HG03565 (cell line): ENCODE results near the gene DEFB121.
"Not testable (repeated sequence)": the region's sequence is repeated elsewhere in the genome, so short reads cannot be mapped to it uniquely, and the experiment has no call there.

ENCODE experiments used
- ATAC-seq: cut with Tn5 transposase; IDR thresholded peaks from one replicate; pipeline ENCODE4 v1.9.1; 2021; ENCODE audit warnings: mild to moderate bottlenecking, moderate library complexity; ENCODE audit not compliant: unreplicated experiment

DEFB121 gene, protein sequence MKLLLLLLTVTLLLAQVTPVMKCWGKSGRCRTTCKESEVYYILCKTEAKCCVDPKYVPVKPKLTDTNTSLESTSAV

DNA sequence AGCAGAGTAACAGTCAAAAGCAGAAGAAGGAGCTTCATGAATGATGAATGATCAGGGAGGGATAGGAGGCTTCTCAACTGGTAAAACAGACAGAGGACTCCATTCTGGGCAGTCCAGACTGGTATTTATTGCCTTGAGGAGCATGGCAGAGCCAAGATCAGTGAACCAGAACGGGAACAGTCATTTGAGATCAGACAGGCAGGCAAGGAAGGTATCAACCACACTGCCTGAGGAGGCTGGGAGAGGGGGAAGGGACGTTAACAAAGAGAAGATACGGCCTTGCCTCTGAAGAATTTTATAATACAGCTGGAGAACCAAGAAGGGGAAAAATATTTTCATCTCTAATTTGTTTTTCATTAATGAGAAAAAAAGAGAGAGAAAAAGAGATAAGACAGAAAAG, at the start of gene DEFB121:
TSS of gene DEFB121 (minus strand) at position 101 of the 400 bp plus-strand sequence. CDS start at position 38, 63 bp downstream.
- no peak for ATAC-seq

DNA sequence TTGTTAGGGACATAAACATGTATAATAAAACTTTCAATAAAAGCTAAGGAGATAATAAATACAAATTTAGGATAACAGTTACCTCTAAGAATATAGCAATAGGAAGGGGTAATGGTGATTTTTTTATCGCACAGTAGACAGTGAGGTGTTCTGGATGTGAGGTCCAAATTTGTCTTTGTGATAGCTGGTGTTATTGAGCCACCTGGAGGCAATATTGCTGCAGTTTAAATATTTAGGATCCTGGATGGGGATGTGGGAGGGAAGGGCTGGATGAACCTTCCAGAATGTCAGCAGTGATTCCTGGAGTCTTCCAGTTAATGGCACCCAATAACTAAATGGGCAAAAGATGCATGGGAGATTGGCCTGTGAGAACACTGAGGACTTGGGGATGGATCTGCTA, 48.3 kb upstream of the DEFB121 start:
- ATAC-seq, result no peak

DNA sequence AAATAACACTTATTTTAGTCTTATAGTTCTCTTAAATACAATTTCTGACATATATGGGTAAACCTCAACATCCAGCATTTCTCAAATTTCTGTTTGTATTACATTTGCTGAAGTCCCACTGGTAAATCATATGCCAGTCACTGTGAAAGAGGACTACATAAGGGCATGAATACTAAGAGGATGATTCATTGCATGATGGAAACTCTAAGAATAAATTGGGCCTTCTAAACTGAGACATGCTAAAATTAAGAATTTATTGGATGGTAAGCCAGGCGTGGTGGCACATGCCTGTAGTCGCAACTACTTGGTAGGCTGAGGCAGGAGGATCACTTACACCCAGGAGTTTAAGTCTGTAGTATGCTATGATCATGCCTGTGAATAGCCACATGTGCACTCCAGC, 46.6 kb upstream of the DEFB121 start:
- ATAC-seq, result no peak

DNA sequence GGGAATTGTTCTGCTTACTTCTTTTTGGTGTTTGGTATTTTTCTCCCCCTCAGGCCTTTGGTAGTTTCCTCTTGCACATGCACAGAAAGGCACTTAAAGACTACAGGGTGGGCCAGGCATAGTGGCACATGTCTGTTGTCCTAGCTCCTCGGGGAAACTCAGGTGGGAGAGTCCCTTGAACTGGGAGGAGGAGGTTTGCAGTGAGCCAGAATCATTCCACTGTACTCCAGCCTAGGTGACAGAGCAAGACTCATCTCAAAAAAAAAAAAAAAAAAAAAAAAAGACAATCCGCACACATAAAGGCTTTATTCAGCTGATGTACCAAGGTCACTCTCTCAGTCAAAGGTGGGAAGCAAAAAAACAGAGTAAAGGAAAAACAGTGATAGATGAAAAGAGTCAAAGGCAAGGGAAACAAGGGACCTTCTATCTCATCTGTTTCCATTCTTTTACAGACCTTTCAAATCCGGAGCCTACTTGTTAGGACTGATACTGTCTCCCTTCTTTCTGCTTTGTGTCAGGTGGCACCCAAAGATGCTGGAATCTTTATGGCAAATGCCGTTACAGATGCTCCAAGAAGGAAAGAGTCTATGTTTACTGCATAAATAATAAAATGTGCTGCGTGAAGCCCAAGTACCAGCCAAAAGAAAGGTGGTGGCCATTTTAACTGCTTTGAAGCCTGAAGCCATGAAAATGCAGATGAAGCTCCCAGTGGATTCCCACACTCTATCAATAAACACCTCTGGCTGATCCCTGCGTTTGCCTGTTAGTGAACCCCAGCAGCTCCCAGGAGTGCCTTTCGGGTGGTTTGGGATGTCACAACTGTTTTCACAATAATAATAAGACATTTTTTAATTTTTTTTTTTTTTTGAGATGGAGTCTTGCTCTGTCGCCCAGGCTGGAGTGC, 43.7 kb upstream of the DEFB121 start:
- no peak for ATAC-seq

DNA sequence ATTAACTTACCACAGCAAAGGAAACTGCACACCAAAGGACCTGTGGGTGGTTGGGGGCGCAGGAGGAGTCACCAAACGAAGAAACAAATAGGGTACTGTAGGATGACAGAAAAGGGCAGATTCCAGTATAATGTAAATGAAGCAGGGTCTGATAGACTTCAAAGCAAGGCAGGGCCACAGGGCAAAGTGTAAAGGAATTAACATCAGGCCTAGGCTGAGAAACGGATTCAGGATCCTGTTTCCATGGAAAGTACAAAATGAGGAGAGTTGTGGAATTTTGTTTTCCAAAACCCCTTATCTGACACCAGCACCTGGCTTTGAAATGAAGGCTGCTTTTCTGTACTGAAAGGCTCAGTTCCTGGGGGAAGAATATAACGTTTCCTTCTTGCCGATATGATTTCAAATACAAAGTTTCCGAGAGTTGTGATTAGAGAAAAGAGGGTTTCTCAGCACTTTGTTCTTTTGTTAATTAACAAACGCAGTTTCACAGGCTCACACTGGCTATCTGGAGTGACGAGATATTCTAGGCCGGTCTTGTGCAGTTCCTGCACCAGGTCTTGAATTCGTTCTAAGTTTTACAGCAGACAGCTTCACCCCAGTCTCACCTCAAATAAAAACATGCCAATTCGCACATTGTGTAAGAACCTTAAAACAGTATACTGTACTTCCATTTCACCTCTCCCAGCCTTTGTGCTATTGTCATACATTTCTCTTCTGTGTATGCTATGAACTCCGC, 40.2 kb upstream of the DEFB121 start:
- no peak for ATAC-seq

DNA sequence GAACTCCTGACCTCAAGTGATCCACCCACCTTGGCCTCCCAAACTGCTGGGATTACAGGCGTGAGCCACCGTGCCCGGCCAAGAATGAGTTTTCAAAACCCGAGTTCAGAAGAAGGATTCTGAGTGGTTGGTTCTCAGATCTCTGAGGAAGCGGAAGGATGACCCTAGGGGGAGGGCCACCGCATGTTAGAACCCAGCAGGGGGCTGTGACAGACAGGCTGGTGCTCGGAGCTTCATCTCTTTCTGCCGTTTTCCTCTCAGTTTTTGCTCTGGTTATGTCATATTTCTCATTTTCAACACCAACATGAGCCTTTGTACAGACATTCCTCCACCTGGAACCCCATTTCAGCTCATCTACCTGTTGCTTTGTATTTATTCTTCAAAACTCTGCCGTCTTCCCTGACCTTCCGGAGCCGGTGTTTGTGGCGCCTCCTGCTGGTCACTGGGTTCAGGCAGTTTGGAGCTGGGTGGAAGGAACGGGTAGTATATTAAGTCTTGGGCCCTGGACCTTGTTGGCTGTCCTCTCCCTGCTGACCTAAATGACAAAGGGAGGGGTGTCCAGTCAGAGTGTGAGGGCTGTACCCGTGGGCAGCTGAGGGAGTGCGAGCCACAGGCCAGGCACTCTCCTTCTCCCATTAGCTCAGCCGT, 34.1 kb upstream of the DEFB121 start, which contains the start of gene DEFB123:
TSS of gene DEFB123 (plus strand) at position 621 of the 648 bp plus-strand sequence. CDS start 67 bp downstream, outside the sequence.
- no peak for ATAC-seq

DNA sequence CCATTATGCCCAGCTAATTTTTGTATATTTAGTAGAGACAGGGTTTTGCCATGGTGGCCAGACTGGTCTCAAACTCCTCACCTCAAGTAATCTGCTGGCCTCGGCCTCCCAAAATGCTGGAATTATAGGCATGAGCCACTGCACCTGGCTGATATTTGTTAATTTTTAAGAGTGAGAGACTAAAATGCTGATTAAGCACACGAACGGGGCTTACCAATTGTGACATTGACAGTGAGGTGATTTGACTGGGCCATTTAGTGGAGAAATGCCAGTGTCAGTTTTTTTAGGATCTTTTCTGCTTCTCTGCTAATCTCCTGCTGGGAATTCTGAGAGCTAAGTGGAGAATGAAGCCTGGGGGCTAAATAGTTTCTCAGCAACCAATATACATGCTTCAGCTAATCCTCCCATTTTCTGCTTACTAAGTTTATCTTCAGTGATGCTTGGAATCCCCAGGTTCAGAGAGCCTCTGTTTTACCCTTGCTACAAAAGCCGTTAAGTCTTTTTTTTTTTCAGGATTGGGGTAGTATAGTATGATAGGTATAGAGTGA, 24.6 kb upstream of the DEFB121 start:
- no peak for ATAC-seq

DNA sequence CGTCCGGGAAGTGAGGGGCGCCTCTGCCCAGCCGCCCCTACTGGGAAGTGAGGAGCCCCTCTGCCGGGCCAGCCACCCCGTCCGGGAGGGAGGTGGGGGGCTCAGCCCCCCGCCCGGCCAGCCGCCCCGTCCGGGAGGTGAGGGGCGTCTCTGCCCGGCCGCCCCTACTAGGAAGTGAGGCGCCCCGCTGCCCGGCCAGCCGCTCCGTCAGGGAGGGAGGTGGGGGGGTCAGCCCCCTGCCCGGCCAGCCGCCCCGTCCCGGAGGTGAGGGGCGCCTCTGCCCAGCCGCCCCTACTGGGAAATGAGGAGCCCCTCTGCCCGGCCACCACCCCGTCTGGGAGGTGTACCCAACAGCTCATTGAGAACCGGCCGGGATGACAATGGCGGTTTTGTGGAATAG, 21.6 kb upstream of the DEFB121 start:
- not testable (repeated sequence) for ATAC-seq

DNA sequence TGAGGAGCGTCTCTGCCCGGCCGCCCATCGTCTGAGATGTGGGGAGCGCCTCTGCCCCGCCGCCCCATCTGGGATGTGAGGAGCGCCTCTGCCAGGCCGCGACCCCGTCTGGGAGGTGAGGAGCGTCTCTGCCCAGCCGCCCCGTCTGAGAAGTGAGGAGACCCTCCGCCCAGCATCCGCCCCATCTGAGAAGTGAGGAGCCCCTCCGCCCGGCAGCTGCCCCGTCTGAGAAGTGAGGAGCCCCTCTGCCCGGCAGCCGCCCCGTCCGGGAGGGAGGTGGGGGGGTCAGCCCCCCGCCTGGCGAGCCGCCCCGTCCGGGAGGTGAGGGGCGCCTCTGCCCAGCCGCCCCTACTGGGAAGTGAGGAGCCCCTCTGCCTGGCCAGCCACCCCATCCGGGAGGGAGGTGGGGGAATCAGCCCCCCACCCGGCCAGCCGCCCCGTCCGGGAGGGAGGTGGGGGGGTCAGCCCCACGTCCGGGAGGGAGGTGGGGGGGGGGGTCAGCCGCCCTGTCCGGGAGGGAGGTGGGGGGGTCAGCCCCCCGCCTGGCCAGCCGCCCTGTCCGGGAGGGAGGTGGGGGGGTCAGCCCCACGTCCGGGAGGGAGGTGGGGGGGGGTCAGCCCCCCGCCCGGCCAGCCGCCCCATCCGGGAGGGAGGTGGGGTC, 21.0 kb upstream of the DEFB121 start:
- ATAC-seq, result not testable (repeated sequence)

DNA sequence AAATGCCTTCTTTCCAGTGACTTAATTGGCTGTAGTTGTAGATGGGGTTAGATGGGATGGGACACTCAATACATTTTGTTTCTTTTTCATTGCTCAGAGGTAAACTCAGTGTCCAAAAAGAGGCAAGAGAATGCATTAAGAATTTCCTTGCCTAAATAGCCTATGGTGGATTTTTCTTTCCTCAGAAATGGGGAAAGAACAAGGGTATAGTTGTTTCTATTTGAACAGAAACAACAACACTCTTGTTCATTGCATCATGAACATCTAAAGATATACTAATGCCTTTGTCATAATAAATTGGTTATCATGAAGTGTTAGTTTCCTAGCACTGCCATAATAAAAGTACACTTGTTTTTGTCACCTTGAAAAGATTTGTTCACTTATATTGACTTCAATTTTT, 19.8 kb upstream of the DEFB121 start:
- ATAC-seq, result no peak

DNA sequence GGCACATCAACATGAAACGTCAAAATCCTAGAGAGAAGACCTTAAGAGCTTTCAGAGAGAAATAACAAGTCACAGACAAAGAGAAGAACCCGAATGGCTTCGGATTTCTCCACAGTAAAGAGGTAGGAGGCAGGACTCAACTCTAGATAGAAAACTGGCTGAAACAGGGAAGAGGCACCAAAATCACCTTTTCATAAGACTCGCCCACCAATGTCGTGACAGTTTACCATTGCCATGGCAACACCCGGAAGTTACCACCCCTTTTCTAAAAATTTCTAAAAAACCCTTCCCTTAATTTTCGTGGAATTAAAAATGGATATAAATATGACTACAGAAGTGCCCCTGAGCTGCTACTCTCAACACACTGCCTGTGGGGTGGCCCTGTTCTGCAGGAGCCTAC, 12.3 kb upstream of the DEFB121 start:
- ATAC-seq, result no peak

DNA sequence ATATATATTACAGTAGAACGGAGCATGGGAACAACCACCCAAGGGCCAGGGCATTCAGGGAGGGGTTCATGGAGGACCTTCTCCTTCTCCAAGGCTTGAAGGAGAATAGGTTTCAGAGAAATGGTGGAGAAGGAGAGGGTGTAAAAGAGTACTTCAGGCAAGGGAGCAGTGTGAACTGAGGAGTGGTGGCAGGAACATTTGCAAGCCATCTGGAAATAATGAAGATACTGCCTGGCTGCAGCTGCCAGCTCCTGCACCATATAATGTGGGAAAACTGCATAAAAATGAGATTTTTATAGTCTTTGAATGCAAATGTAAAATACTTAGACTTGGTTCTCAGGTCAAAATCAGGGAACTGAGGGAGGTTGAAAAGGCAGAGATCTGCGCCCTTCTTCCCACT, 9.6 kb upstream of the DEFB121 start:
- ATAC-seq, result no peak

DNA sequence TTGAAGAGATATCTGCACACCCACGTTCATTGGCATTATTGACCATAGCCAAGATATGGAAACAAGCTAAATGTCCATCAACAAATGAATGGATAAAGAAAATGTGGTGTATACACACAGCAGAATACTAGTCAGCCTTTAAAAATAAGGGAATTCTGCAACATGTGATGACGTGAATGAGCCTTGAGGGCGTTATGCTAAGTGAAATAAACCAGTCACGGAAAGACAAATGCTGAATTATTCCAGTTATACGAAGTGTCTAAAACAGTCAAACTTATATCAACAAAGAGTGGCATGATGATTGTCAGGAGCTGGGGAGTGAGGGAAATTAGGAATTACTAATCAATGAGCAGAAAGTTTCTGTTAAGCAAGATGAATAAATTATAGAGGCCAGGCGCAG, 8.4 kb upstream of the DEFB121 start:
- ATAC-seq, result no peak

DNA sequence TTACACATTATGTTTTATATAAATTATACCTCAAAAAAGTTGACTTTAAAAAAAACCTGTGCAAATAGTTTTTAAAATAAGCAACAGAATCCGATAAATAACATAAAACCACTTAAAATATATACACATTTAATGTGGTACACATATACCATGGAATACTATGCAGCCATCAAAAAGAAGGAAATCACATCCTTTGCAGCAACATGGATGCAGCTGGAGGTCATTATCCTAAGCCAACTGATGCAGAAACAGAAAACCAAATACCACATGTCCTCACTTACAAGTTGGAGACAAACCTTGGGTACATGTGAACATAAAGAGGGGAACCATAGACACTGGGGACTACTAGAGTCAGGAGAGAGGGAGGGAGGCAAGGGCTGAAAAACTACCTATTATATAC, 4.0 kb upstream of the DEFB121 start:
- no peak for ATAC-seq

DNA sequence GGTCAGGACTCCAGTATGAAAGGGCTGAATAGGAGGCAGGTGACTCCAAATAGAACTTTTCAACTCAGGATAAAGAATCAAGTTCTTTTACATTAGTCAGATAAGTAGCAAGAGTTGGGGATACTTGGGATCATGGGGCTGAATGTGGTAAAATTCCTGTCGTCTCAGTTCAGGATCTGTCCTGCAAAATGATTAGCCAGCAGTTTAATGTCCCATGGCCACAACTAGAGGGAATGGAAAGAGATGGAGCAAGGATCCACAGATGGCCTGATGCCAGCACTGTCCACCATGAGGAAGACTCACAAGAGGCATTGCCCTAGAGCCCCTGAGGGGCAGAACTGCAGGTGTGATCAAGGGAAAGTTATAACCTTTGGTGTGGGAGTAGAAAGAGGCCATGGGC, 2.1 kb downstream of the DEFB121 start:
- ATAC-seq, result no peak

DNA sequence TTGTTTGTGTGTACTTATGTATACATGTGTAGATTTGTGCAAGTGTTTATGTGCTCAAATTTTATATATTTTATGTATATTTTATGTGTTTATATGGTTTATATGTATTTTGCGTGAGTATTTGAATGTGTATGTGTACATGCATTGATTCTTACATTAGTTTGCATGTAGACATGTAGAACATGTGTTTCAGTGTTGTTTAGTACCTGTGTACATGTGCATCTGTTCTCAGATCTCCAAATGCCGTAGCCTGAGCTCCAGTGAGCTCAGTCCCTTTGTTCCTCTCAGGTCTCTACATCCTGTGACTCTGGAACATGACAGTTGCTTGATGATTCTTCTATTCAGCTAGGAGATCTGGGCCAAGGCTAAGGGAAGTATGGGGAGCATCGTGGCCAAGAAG, 11.1 kb downstream of the DEFB121 start:
- no peak for ATAC-seq

DNA sequence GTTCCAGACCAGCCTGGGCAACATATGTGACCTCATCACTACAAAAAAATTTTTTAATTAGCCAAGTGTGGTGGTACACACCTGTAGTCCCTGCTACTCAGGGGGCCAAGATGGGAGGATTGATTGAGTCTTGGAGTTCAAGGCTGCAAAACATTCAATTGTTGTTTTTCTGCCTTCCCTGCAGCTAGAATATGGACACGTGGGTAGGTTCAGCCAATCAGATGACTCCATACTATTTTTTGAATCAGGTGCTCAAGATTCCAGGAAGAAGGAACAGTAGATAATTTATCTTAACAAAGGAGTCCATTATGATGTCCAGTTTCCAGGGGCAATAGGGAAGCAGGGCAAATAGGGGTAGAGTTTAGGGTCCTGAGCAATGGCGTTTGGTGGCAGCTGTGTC, 13.2 kb downstream of the DEFB121 start:
- no peak for ATAC-seq

DNA sequence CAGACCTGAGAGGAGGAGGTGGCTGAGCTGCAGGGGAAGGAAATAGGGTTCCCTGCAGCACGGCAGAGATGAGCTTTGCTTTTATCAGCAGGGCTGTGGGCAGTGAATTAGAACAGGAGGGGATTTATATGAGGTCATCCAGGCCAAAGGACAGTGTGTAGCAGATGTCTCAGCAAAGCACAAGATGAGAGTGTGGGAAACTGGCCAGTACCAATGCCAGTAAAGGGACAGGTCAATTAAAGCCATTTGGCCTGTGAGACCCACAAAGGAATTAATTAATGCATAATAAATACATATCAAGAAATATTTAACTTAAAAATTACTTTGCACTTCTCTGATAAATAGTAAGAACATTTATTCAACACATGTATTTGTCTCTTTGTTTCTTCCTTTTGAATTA, 15.5 kb downstream of the DEFB121 start, which contains the start of gene DEFB119:
TSS of gene DEFB119 (minus strand) at position 101 of the 400 bp plus-strand sequence. CDS start 107 bp downstream, outside the sequence.
- ATAC-seq, result no peak

DNA sequence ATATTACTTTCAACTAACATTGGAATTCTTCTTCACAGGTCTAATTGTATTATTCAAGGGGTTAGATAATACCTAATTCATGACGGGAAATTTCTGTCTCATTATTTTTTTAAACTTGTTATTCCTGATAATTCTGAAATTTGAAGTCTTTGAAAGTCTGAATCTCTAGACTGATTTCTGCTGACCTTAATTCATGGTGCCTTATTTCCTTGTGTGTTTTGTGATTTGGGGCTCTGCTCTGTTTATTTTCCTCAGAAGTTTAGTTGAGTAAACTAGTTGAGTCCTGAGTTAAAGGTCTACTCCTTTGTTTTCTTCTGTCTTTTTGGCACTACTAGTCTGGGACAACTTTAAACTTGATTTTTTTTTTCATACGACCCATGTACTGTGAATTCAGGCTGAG, 31.7 kb downstream of the DEFB121 start:
- ATAC-seq, result no peak

DNA sequence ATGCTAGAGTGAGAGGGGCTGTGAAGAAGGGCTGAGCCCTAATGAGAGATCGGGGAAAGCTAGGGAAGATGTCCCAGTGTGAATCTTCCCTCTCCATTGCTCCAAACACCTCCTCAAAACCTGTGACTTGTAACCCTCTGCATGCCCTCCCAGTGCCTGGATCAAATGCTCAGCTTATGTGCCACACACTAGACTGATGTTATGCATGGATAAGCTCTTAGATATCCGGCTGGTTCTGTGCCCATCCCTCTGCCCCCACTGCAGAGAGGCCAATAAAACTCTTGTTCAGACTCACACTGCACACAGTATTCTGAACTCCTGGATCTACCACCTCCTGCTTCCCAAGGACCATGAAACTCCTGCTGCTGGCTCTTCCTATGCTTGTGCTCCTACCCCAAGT, 37.7 kb downstream of the DEFB121 start, which contains the start of gene DEFB118:
TSS of gene DEFB118 (plus strand) at position 301 of the 400 bp plus-strand sequence. CDS start at position 351, 50 bp downstream.
- ATAC-seq, result no peak
